Endodermal cell (in vitro differentiated cells): ENCODE measurements around the gene COL5A1. TPM values are rescaled to one million over a fixed set of nuclear protein-coding genes. Genes with fewer than 3 reads are reported as not detected.

Experiments used
- DNase-seq: peaks from one replicate; pipeline ENCODE4 v3.0.0-alpha.2; 2017
- H3K27ac ChIP-seq: 2 replicates; pipeline ENCODE4 v1.5.1; 2013; ENCODE audit warnings: mild to moderate bottlenecking, low read depth, low read length, moderate library complexity
- H3K27me3 ChIP-seq: 2 replicates; pipeline ENCODE4 v1.6.1; 2013; ENCODE audit warnings: mild to moderate bottlenecking, low read length, moderate library complexity; ENCODE audit not compliant: insufficient read depth, control insufficient read depth, poor library complexity, severe bottlenecking
- H3K36me3 ChIP-seq: 2 replicates; pipeline ENCODE4 v1.7.0; 2013; ENCODE audit warnings: mild to moderate bottlenecking, low read length, moderate library complexity; ENCODE audit not compliant: control insufficient read depth, insufficient read depth
- H3K4me1 ChIP-seq: one replicate; pipeline ENCODE4 v1.7.0; 2013; ENCODE audit warnings: low read length; ENCODE audit not compliant: control insufficient read depth, insufficient read depth
- H3K4me3 ChIP-seq: 2 replicates; pipeline ENCODE4 v1.5.1; 2013; ENCODE audit warnings: mild to moderate bottlenecking, low read length, moderate library complexity
- H3K9ac ChIP-seq: 2 replicates; pipeline ENCODE4 v1.6.1; 2013; ENCODE audit warnings: mild to moderate bottlenecking, low read length, moderate library complexity; ENCODE audit not compliant: poor library complexity, severe bottlenecking; ENCODE audit errors: extremely low read depth
- H3K9me3 ChIP-seq: 2 replicates; pipeline ENCODE4 v1.6.1; 2013; ENCODE audit warnings: mild to moderate bottlenecking, low read length, moderate library complexity; ENCODE audit not compliant: control insufficient read depth
- H3K27ac Mint-ChIP-seq: 2 replicates; pipeline ENCODE4 v1.8.0; 2020; ENCODE audit warnings: mixed read lengths
- H3K27me3 Mint-ChIP-seq: 2 replicates; pipeline ENCODE4 v1.8.0; 2021; ENCODE audit warnings: mild to moderate bottlenecking, mixed read lengths; ENCODE audit not compliant: insufficient read depth
- H3K36me3 Mint-ChIP-seq: 2 replicates; pipeline ENCODE4 v1.8.0; 2020; ENCODE audit warnings: low read depth, mixed read lengths
- H3K4me1 Mint-ChIP-seq: 2 replicates; pipeline ENCODE4 v1.8.0; 2020; ENCODE audit warnings: mixed read lengths
- H3K4me3 Mint-ChIP-seq: 2 replicates; pipeline ENCODE4 v1.8.0; 2020; ENCODE audit warnings: mild to moderate bottlenecking, moderate library complexity, mixed read lengths
- H3K9me3 Mint-ChIP-seq: 2 replicates; pipeline ENCODE4 v1.8.0; 2020; ENCODE audit warnings: mild to moderate bottlenecking, mixed read lengths
- WGBS, 2 experiments: methylation state at CpG; one replicate each; pipeline versions ENCODE4 v1.1.5 to v1.1.7; 2013; ENCODE audit warnings: missing lambda C conversion rate in 2 of 2, mixed read lengths in 1 of 2; ENCODE audit not compliant: insufficient coverage in 1 of 2, insufficient read length in 1 of 2; 5-methylcytosine and 5-hydroxymethylcytosine counted together
- total RNA-seq, 2 donors: library from RNA; stranded (reverse); fragmentation: NEBNext Ultra II Directional in 1 of 2; extraction: Animal tissue kit (Norgen Biotek cat#: 25700) in 1 of 2; gene quantifications; 2 replicates in 1 of 2; 3 replicates in 1 of 2; pipeline ENCODE4 v1.2.1, GENCODE V29; 2021
- TF ChIP-seq, protein P1 (sequence below): fragments of 200-600 bp; sonication (generic); conservative IDR thresholded peaks from 2 replicates; pipeline ENCODE4 v1.5.0; 2021; ENCODE audit warnings: antibody characterized with exemption, mild to moderate bottlenecking

Gene COL5A1
- total RNA-seq, 2 donors from 2014 or later: 65.3 to 76.6 TPM

DNA sequence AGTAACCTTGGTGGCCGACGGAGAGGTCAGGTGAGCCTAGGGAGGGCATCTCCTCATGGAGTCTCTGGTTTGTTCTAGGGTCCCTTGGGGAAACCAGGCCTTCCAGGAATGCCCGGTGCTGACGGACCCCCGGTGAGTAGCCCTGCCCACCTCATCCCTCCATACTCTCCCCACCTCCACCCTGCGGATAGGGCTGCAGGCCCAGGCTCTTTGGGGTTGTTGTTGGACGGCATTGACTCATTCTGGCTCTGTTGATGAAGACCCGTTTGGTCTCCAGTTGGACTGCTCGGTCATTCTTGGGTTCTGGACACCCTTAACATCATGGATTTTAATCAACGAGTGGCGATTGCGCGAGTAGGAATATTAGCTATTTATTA is 126.7 kb downstream of the COL5A1 start:
- H3K27ac ChIP-seq: no peak overlapping the region
- H3K4me1 Mint-ChIP-seq: no peaks in the 10 kb centered on the region
- TF ChIP-seq, protein P1, sequence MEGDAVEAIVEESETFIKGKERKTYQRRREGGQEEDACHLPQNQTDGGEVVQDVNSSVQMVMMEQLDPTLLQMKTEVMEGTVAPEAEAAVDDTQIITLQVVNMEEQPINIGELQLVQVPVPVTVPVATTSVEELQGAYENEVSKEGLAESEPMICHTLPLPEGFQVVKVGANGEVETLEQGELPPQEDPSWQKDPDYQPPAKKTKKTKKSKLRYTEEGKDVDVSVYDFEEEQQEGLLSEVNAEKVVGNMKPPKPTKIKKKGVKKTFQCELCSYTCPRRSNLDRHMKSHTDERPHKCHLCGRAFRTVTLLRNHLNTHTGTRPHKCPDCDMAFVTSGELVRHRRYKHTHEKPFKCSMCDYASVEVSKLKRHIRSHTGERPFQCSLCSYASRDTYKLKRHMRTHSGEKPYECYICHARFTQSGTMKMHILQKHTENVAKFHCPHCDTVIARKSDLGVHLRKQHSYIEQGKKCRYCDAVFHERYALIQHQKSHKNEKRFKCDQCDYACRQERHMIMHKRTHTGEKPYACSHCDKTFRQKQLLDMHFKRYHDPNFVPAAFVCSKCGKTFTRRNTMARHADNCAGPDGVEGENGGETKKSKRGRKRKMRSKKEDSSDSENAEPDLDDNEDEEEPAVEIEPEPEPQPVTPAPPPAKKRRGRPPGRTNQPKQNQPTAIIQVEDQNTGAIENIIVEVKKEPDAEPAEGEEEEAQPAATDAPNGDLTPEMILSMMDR: no peak

DNA sequence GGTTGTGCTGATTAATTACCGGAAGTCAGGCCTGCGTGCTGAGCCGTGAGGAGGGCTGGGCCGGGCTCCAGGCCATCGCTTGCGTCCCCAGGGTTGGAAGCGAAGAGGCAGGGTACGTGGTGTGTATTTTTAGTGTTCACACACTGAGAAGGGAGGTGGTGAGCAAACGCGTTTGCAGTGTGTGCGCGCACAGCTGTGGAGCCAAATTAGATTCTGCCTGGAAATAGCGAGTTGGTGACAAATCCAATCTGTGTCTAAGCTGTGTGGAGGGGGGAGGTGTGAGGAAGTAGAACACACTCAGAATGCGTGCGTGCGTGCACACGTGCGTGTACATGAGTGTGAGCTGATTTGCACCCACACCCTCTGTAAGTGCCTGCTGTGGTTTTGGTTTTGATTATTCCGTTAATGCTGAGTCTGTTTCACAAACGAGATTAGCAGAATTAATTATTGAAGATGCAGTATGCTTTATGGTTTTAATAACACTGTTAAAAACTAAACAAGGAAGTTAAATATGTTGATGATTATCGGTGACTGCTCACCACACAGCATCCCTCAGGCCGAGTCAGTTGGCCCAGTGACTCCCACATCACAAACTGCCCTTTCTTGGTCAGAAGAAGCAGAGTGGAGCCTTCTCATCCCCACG is 127.2 kb downstream of the COL5A1 start:
- H3K9me3 Mint-ChIP-seq: no peaks in the 10 kb centered on the region
- H3K4me3 Mint-ChIP-seq: no peak overlapping the region
- Histone ChIP-seq H3K4me1 (no peaks in the 10 kb centered on the region), H3K27me3 (no peaks in the 10 kb centered on the region), H3K36me3 (peaks cover 14% of the 10 kb centered on the region), H3K27ac (no peak overlapping the region), H3K4me3 (no peak overlapping the region), H3K9ac (no peak overlapping the region), H3K9me3 (no peaks in the 10 kb centered on the region)
- TF ChIP-seq, protein P1: no peak
- no peak for DNase-seq
- H3K27ac Mint-ChIP-seq: peak overlapping the region; percentile 10
- H3K4me1 Mint-ChIP-seq: no peaks in the 10 kb centered on the region
- H3K27me3 Mint-ChIP-seq: no peaks in the 10 kb centered on the region
- H3K36me3 Mint-ChIP-seq: peaks cover 15% of the 10 kb centered on the region
- 95 to 96% methylated on average over 18 to 23 of the region's 23 CpGs for WGBS, 2 experiments

More for the DNA sequence above, 126.7 kb downstream of the COL5A1 start:
- no peaks in the 10 kb centered on the region for H3K9me3 ChIP-seq
- H3K36me3 ChIP-seq: peaks cover 14% of the 10 kb centered on the region
- Mint-ChIP-seq H3K36me3 (peaks cover 15% of the 10 kb centered on the region), H3K27me3 (no peaks in the 10 kb centered on the region), H3K9me3 (no peaks in the 10 kb centered on the region), H3K4me3 (no peak overlapping the region), H3K27ac (peak overlapping the region; percentile 10)
- no peaks in the 10 kb centered on the region for H3K4me1 ChIP-seq
- 77 to 89% methylated on average over 4 to 13 of the region's 13 CpGs for WGBS, 2 experiments
- no peak for DNase-seq
- no peak overlapping the region for H3K9ac ChIP-seq
- no peak overlapping the region for H3K4me3 ChIP-seq
- no peaks in the 10 kb centered on the region for H3K27me3 ChIP-seq

DNA sequence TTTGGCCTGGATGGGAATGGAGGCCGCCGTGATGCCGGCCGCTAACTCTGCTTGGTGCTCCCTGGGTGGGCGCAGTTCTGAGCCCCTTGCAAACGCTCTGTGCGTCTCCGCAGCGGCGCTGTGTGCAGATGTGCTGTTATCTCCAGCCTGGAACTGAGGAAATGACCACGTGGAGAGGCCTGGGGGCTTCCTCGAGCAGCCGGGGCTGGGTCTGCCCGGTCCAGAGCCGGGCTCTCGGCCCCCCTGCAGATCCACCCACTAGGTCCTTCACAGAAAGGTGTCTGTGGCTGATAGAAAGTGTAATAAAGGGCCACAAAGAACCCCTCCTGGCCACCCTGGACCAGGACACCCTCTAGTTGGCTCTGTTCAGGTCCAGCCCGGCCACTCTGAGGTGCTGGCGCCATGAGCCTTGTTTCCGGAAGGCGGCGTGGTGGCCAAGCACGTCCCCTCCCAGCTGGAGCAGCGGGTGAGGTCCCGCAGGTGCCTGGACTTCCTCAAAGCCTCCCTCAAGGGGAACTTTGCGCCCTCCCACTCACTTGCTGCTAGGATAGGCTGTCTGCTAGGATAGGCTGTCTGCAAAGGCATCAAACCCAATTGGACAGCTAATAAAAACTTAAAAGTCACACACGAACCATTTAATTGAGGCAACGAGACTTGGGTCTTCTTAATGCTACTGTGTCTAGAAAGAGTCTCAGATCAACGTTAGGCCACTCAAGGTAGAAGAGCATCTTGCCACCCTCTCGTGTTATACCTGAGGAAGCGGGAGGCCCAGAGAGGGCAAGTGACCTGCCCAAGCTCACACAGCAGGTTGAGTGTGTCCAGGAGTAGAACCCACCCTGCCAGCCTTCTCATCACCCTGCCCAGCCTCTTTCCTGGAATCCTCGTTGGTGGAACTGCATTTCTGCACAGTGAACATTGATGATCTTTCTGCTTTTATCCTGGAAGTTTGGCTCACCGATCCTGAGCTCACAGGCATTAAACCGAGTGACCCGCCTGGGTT is 129.7 kb downstream of the COL5A1 start:
- H3K27ac Mint-ChIP-seq: peak overlapping the region; percentile 9
- H3K27me3 ChIP-seq: no peaks in the 10 kb centered on the region
- no peaks in the 10 kb centered on the region for H3K27me3 Mint-ChIP-seq
- H3K9ac ChIP-seq: no peak overlapping the region
- TF ChIP-seq, protein P1: no peak
- H3K4me1 Mint-ChIP-seq: no peaks in the 10 kb centered on the region
- no peak overlapping the region for H3K27ac ChIP-seq
- H3K4me3 Mint-ChIP-seq: no peak overlapping the region
- no peaks in the 10 kb centered on the region for H3K9me3 Mint-ChIP-seq
- 87 to 92% methylated on average over 13 to 34 of the region's 34 CpGs for WGBS, 2 experiments
- H3K4me3 ChIP-seq: no peak overlapping the region
- no peak for DNase-seq
- H3K36me3 ChIP-seq: peaks cover 14% of the 10 kb centered on the region
- H3K36me3 Mint-ChIP-seq: peaks cover 18% of the 10 kb centered on the region
- no peaks in the 10 kb centered on the region for H3K9me3 ChIP-seq
- no peaks in the 10 kb centered on the region for H3K4me1 ChIP-seq
